Activated CD4-positive, alpha-beta T cell treated with anti-CD3 and anti-CD28 coated beads, Interleukin-2, amount 10 ng/mL, durations not matched to agents 24 days and 14 days (primary cell): ENCODE data around the gene LACTB. TPM values are rescaled to one million over a fixed set of nuclear protein-coding genes. Genes with fewer than 3 reads are reported as not detected.

Source experiments
- DNase-seq: peaks from one replicate; pipeline ENCODE4 v3.0.0; 2022
- H3K27ac Mint-ChIP-seq: one replicate; pipeline ENCODE4 v1.8.0; 2022; ENCODE audit warnings: mild to moderate bottlenecking, mixed read lengths
- H3K27me3 Mint-ChIP-seq: one replicate; pipeline ENCODE4 v1.8.0; 2022; ENCODE audit warnings: mixed read lengths
- H3K36me3 Mint-ChIP-seq: one replicate; pipeline ENCODE4 v1.8.0; 2022; ENCODE audit warnings: low read depth, mild to moderate bottlenecking, mixed read lengths
- H3K4me1 Mint-ChIP-seq: one replicate; pipeline ENCODE4 v1.8.0; 2021; ENCODE audit warnings: mixed read lengths
- H3K4me3 Mint-ChIP-seq: one replicate; pipeline ENCODE4 v1.8.0; 2022; ENCODE audit warnings: mild to moderate bottlenecking, moderate library complexity, mixed read lengths
- H3K9me3 Mint-ChIP-seq: one replicate; pipeline ENCODE4 v1.8.0; 2021; ENCODE audit warnings: mixed read lengths
- intact Hi-C: fragments of 100-400 bp; cut with micrococcal nuclease; formaldehyde crosslinking; loops from one replicate; pipeline ENCODE4 v1.15.1; 2023
- total RNA-seq: library from RNA; stranded (reverse); gene quantifications from 2 replicates; pipeline ENCODE4 v1.2.3, GENCODE V29; 2022

LACTB gene
- total RNA-seq, 1 donor from 2014 or later, result 15.7 TPM

GRCh38 chr15:63157118-63157843 is 35.6 kb downstream of the LACTB start, which contains the start of gene RPS27L:
RPS27L (minus strand) TSS chr15:63157477; CDS start chr15:63157405, 72 bp downstream.
- Mint-ChIP-seq H3K4me1 (peaks cover 16% of the 10 kb centered on the region), H3K36me3 (peaks cover 30% of the 10 kb centered on the region), H3K9me3 (no peaks in the 10 kb centered on the region), H3K27me3 (no peaks in the 10 kb centered on the region), H3K27ac (peak within 1 kb of the TSS; percentile 100), H3K4me3 (peak within 1 kb of the TSS; percentile 100)
- DNase-seq, result peak; percentile 97
- intact Hi-C loops, result loop anchor here (1.0 to 5.0 kb wide), 7 partner anchors 20 to 245 kb away; partner anchors contain the start of genes APH1B, LACTB and RAB8B

- intact Hi-C loops, result loop anchor here (1.0 to 5.0 kb wide), 7 partner anchors 19 to 244 kb away; partner anchors contain the start of genes APH1B, LACTB and RAB8B
- H3K4me3 Mint-ChIP-seq, result peak overlapping the region; percentile 100
- peak; percentile 79 for DNase-seq
- H3K4me1 Mint-ChIP-seq, result peaks cover 13% of the 10 kb centered on the region
- H3K27ac Mint-ChIP-seq, result peak overlapping the region; percentile 89
- H3K9me3 Mint-ChIP-seq, result no peaks in the 10 kb centered on the region
- H3K36me3 Mint-ChIP-seq, result peaks cover 24% of the 10 kb centered on the region
- no peaks in the 10 kb centered on the region for H3K27me3 Mint-ChIP-seq
Measured at GRCh38 chr15:63157891-63158431, 36.3 kb downstream of the LACTB start.

- DNase-seq, result no peak
- peaks cover 4% of the 10 kb centered on the region for H3K27me3 Mint-ChIP-seq
- no peak overlapping the region for H3K27ac Mint-ChIP-seq
- no peak overlapping the region for H3K4me3 Mint-ChIP-seq
- peaks cover 5% of the 10 kb centered on the region for H3K4me1 Mint-ChIP-seq
- H3K9me3 Mint-ChIP-seq, result no peaks in the 10 kb centered on the region
- intact Hi-C loops, result no loop called here
- H3K36me3 Mint-ChIP-seq, result peaks cover 11% of the 10 kb centered on the region
Measured at GRCh38 chr15:63160638-63161037, 39.0 kb downstream of the LACTB start.

DNA sequence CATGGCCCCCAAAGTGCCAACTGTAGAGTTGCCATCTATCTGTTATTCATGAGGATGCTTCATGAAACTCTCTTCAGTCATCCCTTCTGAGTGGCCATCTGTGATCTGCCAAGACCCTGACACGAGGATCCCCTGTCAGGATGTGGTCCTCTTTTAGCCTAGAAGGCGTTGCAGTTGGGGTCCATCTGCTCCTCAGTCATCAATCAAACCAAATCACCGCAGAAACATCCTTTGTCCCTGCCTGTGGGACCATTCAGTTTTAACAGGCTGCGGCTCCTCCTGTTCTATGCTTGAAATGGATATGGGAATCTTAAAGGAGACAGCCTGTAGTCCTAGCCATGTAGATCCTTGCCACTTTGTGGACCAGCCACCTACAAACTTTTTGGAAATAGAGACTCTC is 41.6 kb downstream of the LACTB start:
- no peak overlapping the region for H3K4me3 Mint-ChIP-seq
- intact Hi-C loops, result no loop called here
- H3K4me1 Mint-ChIP-seq, result peaks cover 6% of the 10 kb centered on the region
- H3K36me3 Mint-ChIP-seq, result no peaks in the 10 kb centered on the region
- DNase-seq, result no peak
- no peak overlapping the region for H3K27ac Mint-ChIP-seq
- H3K27me3 Mint-ChIP-seq, result peaks cover 5% of the 10 kb centered on the region
- no peaks in the 10 kb centered on the region for H3K9me3 Mint-ChIP-seq

- Mint-ChIP-seq H3K36me3 (no peaks in the 10 kb centered on the region), H3K4me3 (no peak overlapping the region)
- intact Hi-C loops, result no loop called here
Measured at GRCh38 chr15:63165166-63165859, 43.7 kb downstream of the LACTB start.

DNA sequence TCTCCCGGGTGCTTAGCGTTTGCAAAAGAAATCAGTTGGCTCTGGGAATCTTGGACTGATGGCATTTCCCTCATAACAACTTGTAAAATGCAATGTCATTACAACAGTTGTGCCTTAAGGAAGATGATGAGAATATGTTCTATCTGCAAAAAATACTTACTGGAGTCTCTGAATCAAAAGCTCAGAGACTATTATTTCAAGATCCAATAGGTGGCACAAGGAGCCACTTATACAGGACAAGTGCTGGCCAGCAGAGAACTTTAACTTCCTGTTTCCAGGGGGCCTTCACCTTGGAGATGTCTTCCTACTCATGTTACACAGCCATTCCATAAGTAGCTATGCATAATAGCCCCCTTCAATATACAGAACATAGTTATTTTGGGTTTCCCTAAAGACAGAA is 44.6 kb downstream of the LACTB start:
- Mint-ChIP-seq H3K9me3 (no peaks in the 10 kb centered on the region), H3K4me1 (peaks cover 6% of the 10 kb centered on the region), H3K27me3 (peaks cover 5% of the 10 kb centered on the region), H3K36me3 (no peaks in the 10 kb centered on the region), H3K4me3 (no peak overlapping the region), H3K27ac (no peak overlapping the region)
- DNase-seq, result no peak
- intact Hi-C loops, result no loop called here

More at GRCh38 chr15:63165166-63165859, 43.7 kb downstream of the LACTB start:
- Mint-ChIP-seq H3K27me3 (peaks cover 5% of the 10 kb centered on the region), H3K4me1 (peaks cover 6% of the 10 kb centered on the region), H3K27ac (no peak overlapping the region), H3K9me3 (no peaks in the 10 kb centered on the region)
- no peak for DNase-seq

- DNase-seq, result no peak
- Mint-ChIP-seq H3K27ac (no peak overlapping the region), H3K36me3 (no peaks in the 10 kb centered on the region), H3K9me3 (no peaks in the 10 kb centered on the region), H3K27me3 (peaks cover 5% of the 10 kb centered on the region), H3K4me1 (peaks cover 6% of the 10 kb centered on the region), H3K4me3 (no peak overlapping the region)
- intact Hi-C loops, result no loop called here
Measured at GRCh38 chr15:63169788-63170187, 48.1 kb downstream of the LACTB start.

- Mint-ChIP-seq H3K27me3 (no peaks in the 10 kb centered on the region), H3K27ac (no peak overlapping the region), H3K9me3 (no peaks in the 10 kb centered on the region), H3K4me3 (no peak overlapping the region), H3K4me1 (peaks cover 3% of the 10 kb centered on the region), H3K36me3 (no peaks in the 10 kb centered on the region)
- no peak for DNase-seq
- intact Hi-C loops, result no loop called here
Measured at GRCh38 chr15:63172376-63172775, 50.7 kb downstream of the LACTB start.

DNA sequence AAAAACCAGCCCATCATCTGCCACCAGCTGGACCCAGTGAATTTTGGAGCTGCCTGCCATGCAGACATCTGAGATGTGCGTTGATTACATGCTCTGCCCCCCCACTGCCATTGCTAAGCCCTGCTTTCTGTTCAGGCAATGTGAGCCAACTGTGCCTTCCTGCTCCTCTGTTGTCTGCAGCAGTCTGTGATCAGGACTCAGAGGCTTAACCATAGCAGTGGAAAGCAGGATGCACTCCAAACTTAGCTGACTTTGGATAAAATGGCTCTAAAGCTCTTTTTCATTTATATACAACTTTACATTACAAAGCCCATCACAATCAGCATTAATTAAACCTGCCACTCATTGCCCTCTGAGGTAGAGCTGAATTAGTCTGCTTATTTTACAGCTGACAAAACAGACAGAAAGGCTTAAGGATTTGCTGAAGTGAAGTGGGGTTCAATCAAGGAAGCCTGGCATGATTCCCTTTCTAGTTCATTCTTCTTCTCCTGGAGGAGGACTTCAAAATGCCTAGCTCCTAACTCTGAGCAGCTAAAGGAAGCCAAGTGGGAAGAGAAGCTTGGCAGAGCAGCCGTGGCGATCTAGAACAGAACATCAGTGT is 51.3 kb downstream of the LACTB start:
- intact Hi-C loops, result no loop called here
- no peak overlapping the region for H3K27ac Mint-ChIP-seq
- no peak for DNase-seq
- no peaks in the 10 kb centered on the region for H3K27me3 Mint-ChIP-seq
- peaks cover 5% of the 10 kb centered on the region for H3K4me1 Mint-ChIP-seq
- no peaks in the 10 kb centered on the region for H3K9me3 Mint-ChIP-seq
- no peak overlapping the region for H3K4me3 Mint-ChIP-seq
- no peaks in the 10 kb centered on the region for H3K36me3 Mint-ChIP-seq

GRCh38 chr15:63176302-63176701 is 54.6 kb downstream of the LACTB start:
- DNase-seq, result no peak
- peaks cover 7% of the 10 kb centered on the region for H3K4me1 Mint-ChIP-seq
- no peaks in the 10 kb centered on the region for H3K9me3 Mint-ChIP-seq
- peaks cover 7% of the 10 kb centered on the region for H3K27me3 Mint-ChIP-seq
- H3K36me3 Mint-ChIP-seq, result no peaks in the 10 kb centered on the region
- H3K27ac Mint-ChIP-seq, result no peak overlapping the region
- intact Hi-C loops, result no loop called here
- no peak overlapping the region for H3K4me3 Mint-ChIP-seq

DNA sequence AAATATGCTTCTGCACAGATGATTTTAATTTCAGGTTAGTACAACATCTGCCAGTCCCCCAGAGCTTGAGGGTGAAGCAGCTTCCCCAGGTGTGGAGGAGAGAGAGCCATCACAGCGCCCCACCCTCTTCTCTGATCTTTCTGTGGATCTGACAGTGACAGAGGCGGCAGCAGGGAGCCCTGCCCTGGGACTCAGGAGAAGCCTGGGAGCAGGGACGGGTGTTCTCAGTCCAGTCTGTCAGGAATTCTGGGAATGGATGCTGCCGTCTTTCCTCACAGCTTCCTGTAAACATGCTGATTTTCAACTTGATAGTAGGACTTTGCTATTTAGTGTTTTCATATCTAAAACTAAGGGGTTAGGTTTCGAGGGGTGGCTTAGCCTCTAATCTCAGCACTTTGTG is 56.4 kb downstream of the LACTB start:
- intact Hi-C loops, result no loop called here
- peaks cover 7% of the 10 kb centered on the region for H3K4me1 Mint-ChIP-seq
- H3K36me3 Mint-ChIP-seq, result no peaks in the 10 kb centered on the region
- peaks cover 11% of the 10 kb centered on the region for H3K27me3 Mint-ChIP-seq
- no peaks in the 10 kb centered on the region for H3K9me3 Mint-ChIP-seq
- no peak overlapping the region for H3K4me3 Mint-ChIP-seq
- H3K27ac Mint-ChIP-seq, result no peak overlapping the region
- DNase-seq, result no peak

GRCh38 chr15:63180746-63181145 is 59.1 kb downstream of the LACTB start:
- intact Hi-C loops, result no loop called here
- DNase-seq, result no peak
- Mint-ChIP-seq H3K36me3 (no peaks in the 10 kb centered on the region), H3K4me3 (no peak overlapping the region), H3K4me1 (peaks cover 7% of the 10 kb centered on the region), H3K27me3 (peaks cover 13% of the 10 kb centered on the region), H3K27ac (no peak overlapping the region), H3K9me3 (no peaks in the 10 kb centered on the region)

DNA sequence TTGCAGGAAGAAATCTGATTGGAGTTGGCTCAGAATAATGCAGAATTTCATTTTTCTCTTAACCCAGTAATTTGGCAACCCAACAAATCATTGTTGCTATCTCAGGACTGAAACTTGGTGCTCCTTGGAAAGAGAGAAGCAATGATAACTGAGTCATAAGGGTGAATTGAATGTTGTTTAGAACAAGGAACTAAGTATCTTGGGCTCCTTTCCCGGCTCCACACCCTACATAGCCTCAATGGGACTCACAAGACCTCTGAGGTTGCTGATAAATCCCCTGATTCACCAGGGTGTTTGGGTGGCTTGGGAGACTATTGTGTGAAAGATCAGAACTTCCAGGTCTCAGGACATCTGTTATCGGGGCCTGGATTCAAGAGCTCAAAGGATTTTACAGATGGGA is 60.0 kb downstream of the LACTB start:
- intact Hi-C loops, result no loop called here
- no peak for DNase-seq
- Mint-ChIP-seq H3K36me3 (no peaks in the 10 kb centered on the region), H3K4me1 (peaks cover 7% of the 10 kb centered on the region), H3K27ac (no peak overlapping the region), H3K27me3 (peaks cover 16% of the 10 kb centered on the region), H3K4me3 (no peak overlapping the region), H3K9me3 (no peaks in the 10 kb centered on the region)

DNA sequence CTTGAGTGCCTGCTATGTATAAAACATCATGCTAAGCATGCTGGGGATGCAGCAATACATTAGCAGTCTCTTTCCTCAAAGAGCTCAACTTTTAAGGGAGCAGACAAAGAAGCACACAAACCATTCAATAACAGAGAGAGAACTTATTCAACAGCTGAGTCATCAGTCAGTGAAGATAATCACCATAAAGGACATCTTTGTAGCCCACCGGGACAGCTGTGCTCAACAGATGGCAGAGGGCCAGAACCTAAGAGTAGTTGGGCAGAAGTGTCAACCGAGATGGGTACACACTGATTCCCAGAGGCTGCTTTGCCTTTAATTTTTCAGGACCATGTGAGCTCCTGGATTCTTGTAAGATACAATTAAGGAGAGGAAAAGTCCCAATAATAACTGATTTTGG is 63.5 kb downstream of the LACTB start:
- H3K4me1 Mint-ChIP-seq, result peaks cover 13% of the 10 kb centered on the region
- peaks cover 16% of the 10 kb centered on the region for H3K27me3 Mint-ChIP-seq
- peak overlapping the region; percentile 34 for H3K27ac Mint-ChIP-seq
- no peak for DNase-seq
- no peak overlapping the region for H3K4me3 Mint-ChIP-seq
- peaks cover 4% of the 10 kb centered on the region for H3K36me3 Mint-ChIP-seq
- H3K9me3 Mint-ChIP-seq, result no peaks in the 10 kb centered on the region
- intact Hi-C loops, result no loop called here
